ENCODE measurements around the gene GUCY2C. TPM values are rescaled to one million over a fixed set of nuclear protein-coding genes. Genes with fewer than 3 reads are reported as not detected.

Gene GUCY2C
- total RNA-seq, 6 experiments from 2014 or later, result 0.10 TPM; not detected in 5

GRCh38 chr12:14699923-14700322, 3.5 kb upstream of the GUCY2C start:
- intact Hi-C loops (cut with DNase I), result no loop called here
- Histone ChIP-seq H3K27me3 (no peaks in the 10 kb centered on the region), H3K4me3 (no peak overlapping the region), H3K9me3 (no peaks in the 10 kb centered on the region), H3K27ac (no peak overlapping the region), H3K4me1 (no peaks in the 10 kb centered on the region), H3K36me3 (no peaks in the 10 kb centered on the region)
- TF ChIP-seq, protein P1, sequence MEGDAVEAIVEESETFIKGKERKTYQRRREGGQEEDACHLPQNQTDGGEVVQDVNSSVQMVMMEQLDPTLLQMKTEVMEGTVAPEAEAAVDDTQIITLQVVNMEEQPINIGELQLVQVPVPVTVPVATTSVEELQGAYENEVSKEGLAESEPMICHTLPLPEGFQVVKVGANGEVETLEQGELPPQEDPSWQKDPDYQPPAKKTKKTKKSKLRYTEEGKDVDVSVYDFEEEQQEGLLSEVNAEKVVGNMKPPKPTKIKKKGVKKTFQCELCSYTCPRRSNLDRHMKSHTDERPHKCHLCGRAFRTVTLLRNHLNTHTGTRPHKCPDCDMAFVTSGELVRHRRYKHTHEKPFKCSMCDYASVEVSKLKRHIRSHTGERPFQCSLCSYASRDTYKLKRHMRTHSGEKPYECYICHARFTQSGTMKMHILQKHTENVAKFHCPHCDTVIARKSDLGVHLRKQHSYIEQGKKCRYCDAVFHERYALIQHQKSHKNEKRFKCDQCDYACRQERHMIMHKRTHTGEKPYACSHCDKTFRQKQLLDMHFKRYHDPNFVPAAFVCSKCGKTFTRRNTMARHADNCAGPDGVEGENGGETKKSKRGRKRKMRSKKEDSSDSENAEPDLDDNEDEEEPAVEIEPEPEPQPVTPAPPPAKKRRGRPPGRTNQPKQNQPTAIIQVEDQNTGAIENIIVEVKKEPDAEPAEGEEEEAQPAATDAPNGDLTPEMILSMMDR (IDR thresholded peaks at IDR 0.05), result no peak
- TF ChIP-seq POLR2A (IDR thresholded peaks at IDR 0.05), result no peak
- ATAC-seq, result no peak
- WGBS (ENCODE audit: insufficient coverage, low coverage, low lambda C conversion rate, missing lambda C conversion rate), result 78% methylated on average over 2 of the region's 2 CpGs
- DNase-seq, result no peak

DNA sequence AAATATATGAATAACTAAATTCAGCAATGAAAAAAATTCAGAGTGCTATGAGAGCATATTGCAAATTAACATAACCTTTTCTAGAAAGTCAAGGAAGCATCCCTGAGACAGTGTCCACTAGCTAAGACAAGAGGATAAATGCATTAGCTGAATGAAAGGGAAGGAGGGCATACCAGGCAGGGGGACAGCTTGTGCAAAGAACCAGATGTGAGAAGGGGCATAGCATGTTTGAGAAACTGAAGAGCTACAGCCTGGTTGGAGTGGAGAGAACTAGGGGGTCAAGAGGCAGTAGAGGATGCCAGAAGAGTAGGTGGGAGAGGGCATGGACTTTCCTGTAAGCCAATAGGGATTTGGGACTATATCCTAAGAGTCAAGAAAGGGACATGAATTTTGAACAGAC, 2.2 kb upstream of the GUCY2C start:
- ATAC-seq (no peak), DNase-seq (no peak)
- H3K27me3 ChIP-seq, result no peaks in the 10 kb centered on the region
- intact Hi-C loops (cut with DNase I), result no loop called here
- H3K36me3 ChIP-seq, result no peaks in the 10 kb centered on the region
- H3K4me3 ChIP-seq, result no peak overlapping the region
- H3K9me3 ChIP-seq, result no peaks in the 10 kb centered on the region
- no peak overlapping the region for H3K27ac ChIP-seq
- H3K4me1 ChIP-seq, result no peaks in the 10 kb centered on the region
- TF ChIP-seq, protein P1 (IDR thresholded peaks at IDR 0.05), result no peak
- TF ChIP-seq POLR2A (IDR thresholded peaks at IDR 0.05), result no peak

- intact Hi-C loops (cut with DNase I), result no loop called here
- no peaks in the 10 kb centered on the region for H3K9me3 ChIP-seq
- H3K27me3 ChIP-seq, result no peaks in the 10 kb centered on the region
- DNase-seq, result no peak
- H3K4me1 ChIP-seq, result no peaks in the 10 kb centered on the region
- no peak overlapping the region for H3K4me3 ChIP-seq
- 93% methylated on average over 1 of the region's 5 CpGs for WGBS (ENCODE audit: insufficient coverage, low coverage, low lambda C conversion rate, missing lambda C conversion rate)
- no peaks in the 10 kb centered on the region for H3K36me3 ChIP-seq
- ATAC-seq, result no peak
- TF ChIP-seq, protein P1 (IDR thresholded peaks at IDR 0.05), result no peak
- TF ChIP-seq POLR2A (IDR thresholded peaks at IDR 0.05), result no peak
- H3K27ac ChIP-seq, result no peak overlapping the region
Measured at GRCh38 chr12:14695715-14696141, 671 bp downstream of the GUCY2C start.

DNA sequence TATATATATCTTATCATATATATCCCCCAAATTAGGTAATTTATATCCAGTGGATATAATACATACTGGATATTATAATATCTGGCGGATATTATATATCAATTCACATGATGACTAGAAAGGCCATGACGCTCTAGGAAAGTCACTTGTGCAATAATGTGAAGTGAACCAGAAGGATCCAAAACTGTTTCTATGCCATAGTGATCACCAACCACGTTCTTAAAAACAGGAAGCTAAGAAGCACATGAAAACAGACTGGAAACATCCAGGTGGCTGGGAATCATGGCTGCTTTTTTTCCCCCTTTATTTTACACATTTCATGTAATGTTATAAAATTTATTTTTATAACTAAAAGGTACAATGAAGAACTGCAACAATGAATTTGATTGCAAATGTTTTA, 1.4 kb downstream of the GUCY2C start:
- ATAC-seq (no peak), DNase-seq (no peak)
- H3K27me3 ChIP-seq, result no peaks in the 10 kb centered on the region
- no peak overlapping the region for H3K4me3 ChIP-seq
- WGBS (ENCODE audit: insufficient coverage, low coverage, low lambda C conversion rate, missing lambda C conversion rate), result 68% methylated on average over 3 of the region's 3 CpGs
- H3K9me3 ChIP-seq, result no peaks in the 10 kb centered on the region
- no peaks in the 10 kb centered on the region for H3K4me1 ChIP-seq
- no peak for TF ChIP-seq POLR2A (IDR thresholded peaks at IDR 0.05)
- TF ChIP-seq, protein P1 (IDR thresholded peaks at IDR 0.05), result no peak
- no peak overlapping the region for H3K27ac ChIP-seq
- no peaks in the 10 kb centered on the region for H3K36me3 ChIP-seq
- intact Hi-C loops (cut with DNase I), result no loop called here

DNA sequence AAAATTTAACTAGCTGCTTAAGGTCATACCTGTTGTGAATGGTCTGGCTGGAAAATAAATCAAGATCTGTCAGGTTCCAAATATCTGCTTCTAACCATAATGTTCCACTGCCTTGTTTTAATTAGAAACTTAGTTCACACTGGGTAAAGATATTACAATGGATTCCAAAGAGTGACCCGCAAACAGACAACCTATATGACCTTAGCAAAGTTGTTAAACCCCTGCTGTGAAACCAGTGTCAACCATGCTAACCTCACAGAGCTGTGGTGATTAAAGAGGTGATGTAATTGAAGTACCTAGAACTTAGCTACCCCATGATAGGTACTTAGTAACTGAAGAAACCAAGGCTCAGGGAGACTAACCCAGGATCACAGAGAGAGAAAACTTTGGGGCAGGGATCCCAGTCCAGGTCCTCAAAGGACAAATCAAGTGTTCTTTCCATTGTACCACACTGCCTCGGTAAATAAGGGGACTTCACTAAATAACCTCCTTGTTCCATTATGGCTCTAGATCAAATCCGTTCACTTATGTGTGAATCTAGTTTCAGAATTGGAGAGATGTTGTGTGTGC, 2.2 kb downstream of the GUCY2C start:
- Histone ChIP-seq H3K27ac (no peak overlapping the region), H3K36me3 (no peaks in the 10 kb centered on the region), H3K4me1 (no peaks in the 10 kb centered on the region), H3K4me3 (no peak overlapping the region), H3K9me3 (no peaks in the 10 kb centered on the region), H3K27me3 (no peaks in the 10 kb centered on the region)
- TF ChIP-seq, protein P1 (IDR thresholded peaks at IDR 0.05), result no peak
- TF ChIP-seq POLR2A (IDR thresholded peaks at IDR 0.05), result no peak
- 57% methylated on average over 3 of the region's 3 CpGs for WGBS (ENCODE audit: insufficient coverage, low coverage, low lambda C conversion rate, missing lambda C conversion rate)
- ATAC-seq (no peak), DNase-seq (no peak)
- intact Hi-C loops (cut with DNase I), result no loop called here
